ENCODE data around the gene NXPH3. TPM values are rescaled to one million over a fixed set of nuclear protein-coding genes. Genes with fewer than 3 reads are reported as not detected.

Gene NXPH3
- total and polyA plus RNA-seq, 9 of the 15 experiments (the other 6 are each of a cell fraction or from before 2014, with no cell fraction given): 0.04 to 0.27 (median 0.07) TPM; not detected in 2

- CTCF ChIA-PET (ENCODE audit: low intra/inter-chr PET ratio): interaction anchor here (0.6 kb wide), 1 partner anchor 34 kb away, joined by 4 read pairs; no protein-coding TSS in a partner anchor
- Histone ChIP-seq H3K4me3 (no peak overlapping the region), H2AFZ (ENCODE audit: low read depth, low read length) (no peak overlapping the region), H3K9me1 (ENCODE audit: control insufficient read depth, insufficient read depth, low read length) (no peaks in the 10 kb centered on the region), H3K4me1 (replicated peaks in 1 of 2; ENCODE audit: control insufficient read depth in 2 of 2, insufficient read depth in 2 of 2, low read length in 2 of 2) (no peaks in the 10 kb centered on the region), H4K20me1 (replicated peaks; ENCODE audit: control insufficient read depth, insufficient read depth, low read length) (no peaks in the 10 kb centered on the region), H3K27ac (ENCODE audit: extremely low read depth, low read depth, low read length) (no peak overlapping the region), H3K79me2 (ENCODE audit: control insufficient read depth, insufficient read depth, low read length) (no peaks in the 10 kb centered on the region), H3K27me3 (ENCODE audit: control insufficient read depth in 2 of 2, insufficient read depth in 2 of 2, low read length in 2 of 2) (peaks cover 43 to 52% of the 10 kb centered on the region in 2 experiments), H3K9ac (ENCODE audit: insufficient read depth in 1 of 2, low read depth in 2 of 2, low read length in 2 of 2) (no peak overlapping the region), H3K9me3 (replicated peaks; ENCODE audit: control insufficient read depth, insufficient read depth, low read depth, low read length) (no peaks in the 10 kb centered on the region), H3K4me2 (ENCODE audit: insufficient read depth, low read length) (no peak overlapping the region), H3K36me3 (ENCODE audit: control insufficient read depth, insufficient read depth, low read length) (no peaks in the 10 kb centered on the region)
- TF ChIP-seq ZNF23 (CRISPR knock-in tag; IDR thresholded peaks at IDR 0.05): no peak
- TF ChIP-seq ZNF785 (CRISPR knock-in tag; IDR thresholded peaks at IDR 0.05): no peak
- no peak for TF ChIP-seq RAD21 (CRISPR knock-in tag; conservative IDR thresholded peaks at IDR 0.05 in 1 of 2, IDR thresholded peaks at IDR 0.05 in 1 of 2)
- TF ChIP-seq IFI16 (CRISPR knock-in tag; IDR thresholded peaks at IDR 0.05): no peak
- no peak for TF ChIP-seq ERF (CRISPR knock-in tag; IDR thresholded peaks at IDR 0.05)
- TF ChIP-seq, protein P1, sequence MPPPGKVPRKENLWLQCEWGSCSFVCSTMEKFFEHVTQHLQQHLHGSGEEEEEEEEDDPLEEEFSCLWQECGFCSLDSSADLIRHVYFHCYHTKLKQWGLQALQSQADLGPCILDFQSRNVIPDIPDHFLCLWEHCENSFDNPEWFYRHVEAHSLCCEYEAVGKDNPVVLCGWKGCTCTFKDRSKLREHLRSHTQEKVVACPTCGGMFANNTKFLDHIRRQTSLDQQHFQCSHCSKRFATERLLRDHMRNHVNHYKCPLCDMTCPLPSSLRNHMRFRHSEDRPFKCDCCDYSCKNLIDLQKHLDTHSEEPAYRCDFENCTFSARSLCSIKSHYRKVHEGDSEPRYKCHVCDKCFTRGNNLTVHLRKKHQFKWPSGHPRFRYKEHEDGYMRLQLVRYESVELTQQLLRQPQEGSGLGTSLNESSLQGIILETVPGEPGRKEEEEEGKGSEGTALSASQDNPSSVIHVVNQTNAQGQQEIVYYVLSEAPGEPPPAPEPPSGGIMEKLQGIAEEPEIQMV (tag; conservative IDR thresholded peaks at IDR 0.05; ENCODE audit: low read depth): no peak
- FAIRE-seq (no peak), DNase-seq (ENCODE audit: extremely low read depth in 1 of 4, low spot score in 3 of 4) (no peak), ATAC-seq (no peak)
- no TSS peak for BruUV-seq (replicated peaks)
- in situ Hi-C loops (cut with MboI): no loop called here
- WGBS (ENCODE audit: insufficient coverage, low coverage, missing lambda C conversion rate): 0% methylated on average over 1 of the region's 1 CpG
- POLR2A ChIA-PET: interaction anchor here (1.1 kb wide), 1 partner anchor 10 kb away, joined by 3 read pairs; no protein-coding TSS in a partner anchor
- intact Hi-C loops (cut with micrococcal nuclease): no loop called here
Observed at GRCh38 chr17:49530118-49530517, 45.6 kb upstream of the NXPH3 start.

Data from K562 (cell line).